Measurements from ENCODE around the gene TMEM163. TPM values are rescaled to one million over a fixed set of nuclear protein-coding genes. Genes with fewer than 3 reads are reported as not detected.

The TMEM163 gene
- total RNA-seq, 2 experiments from 2014 or later = not detected

DNA sequence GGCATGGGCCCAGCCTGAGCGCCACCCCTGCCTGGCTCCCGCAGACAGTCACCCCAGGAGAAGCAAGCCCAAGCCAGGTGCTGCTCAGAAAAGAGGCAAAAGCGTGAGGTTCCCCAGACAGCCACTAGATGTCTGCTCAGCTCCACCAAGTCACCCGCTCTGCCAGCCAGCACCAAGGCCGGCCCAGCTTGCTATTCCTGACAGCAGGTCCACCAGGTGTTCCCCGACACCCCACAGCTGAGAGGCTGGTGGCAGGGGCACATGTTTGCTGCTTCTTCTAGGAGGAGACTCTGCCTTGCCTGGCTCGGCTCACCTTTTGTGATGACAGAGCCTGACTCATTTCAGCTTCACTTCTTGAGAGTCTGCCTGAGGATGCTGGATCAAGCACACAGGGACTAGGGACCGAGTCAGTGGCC is 258.2 kb downstream of the TMEM163 start:
- DNase-seq = peak; percentile 22
- Mint-ChIP-seq H3K27ac (no peak overlapping the region), H3K9me3 (no peaks in the 10 kb centered on the region), H3K36me3 (no peaks in the 10 kb centered on the region), H3K27me3 (no peaks in the 10 kb centered on the region), H3K4me1 (no peaks in the 10 kb centered on the region), H3K4me3 (no peak overlapping the region)

DNA sequence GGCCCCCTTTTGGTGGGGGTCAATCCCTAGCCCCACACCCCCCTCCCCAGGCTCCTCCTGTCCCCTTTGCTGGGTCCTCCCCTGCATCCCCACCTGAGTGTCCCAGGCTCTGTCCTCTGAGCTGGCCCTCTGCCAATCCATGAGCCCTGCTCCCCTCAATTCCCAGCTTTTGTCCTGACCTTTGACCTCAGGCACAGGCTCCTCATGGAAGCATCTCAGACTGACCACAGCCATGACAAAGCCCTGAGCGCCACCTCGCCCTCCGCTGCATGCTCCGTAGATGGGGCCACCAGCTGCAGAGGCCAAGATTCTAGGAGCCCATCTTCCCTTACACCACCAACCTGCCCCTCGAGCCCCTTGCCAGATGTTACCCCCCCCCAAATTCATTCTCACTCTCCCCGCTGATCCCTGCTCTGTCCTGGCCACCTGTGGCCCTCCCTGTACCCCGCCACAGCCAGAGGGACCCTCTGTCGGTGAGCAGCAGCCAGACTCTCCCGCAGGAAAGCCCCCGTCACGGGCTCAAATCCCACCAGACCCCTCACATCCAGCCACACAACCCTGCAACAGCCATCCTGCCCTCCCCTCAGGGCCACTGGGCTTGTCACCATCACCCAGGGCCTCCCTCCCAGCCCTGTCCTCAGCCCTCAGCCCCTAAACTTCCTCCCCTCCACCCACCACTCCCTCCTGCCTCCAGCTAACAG is 258.9 kb downstream of the TMEM163 start:
- H3K4me3 Mint-ChIP-seq = no peak overlapping the region
- no peaks in the 10 kb centered on the region for H3K36me3 Mint-ChIP-seq
- no peaks in the 10 kb centered on the region for H3K4me1 Mint-ChIP-seq
- H3K9me3 Mint-ChIP-seq = no peaks in the 10 kb centered on the region
- H3K27me3 Mint-ChIP-seq = no peaks in the 10 kb centered on the region
- DNase-seq = no peak
- no peak overlapping the region for H3K27ac Mint-ChIP-seq

- no peaks in the 10 kb centered on the region for H3K9me3 Mint-ChIP-seq
- no peaks in the 10 kb centered on the region for H3K27me3 Mint-ChIP-seq
- H3K36me3 Mint-ChIP-seq = no peaks in the 10 kb centered on the region
- H3K27ac Mint-ChIP-seq = no peak overlapping the region
- H3K4me1 Mint-ChIP-seq = no peaks in the 10 kb centered on the region
- no peak for DNase-seq
- no peak overlapping the region for H3K4me3 Mint-ChIP-seq
Observed at GRCh38 chr2:134458950-134459349, 259.9 kb downstream of the TMEM163 start.

DNA sequence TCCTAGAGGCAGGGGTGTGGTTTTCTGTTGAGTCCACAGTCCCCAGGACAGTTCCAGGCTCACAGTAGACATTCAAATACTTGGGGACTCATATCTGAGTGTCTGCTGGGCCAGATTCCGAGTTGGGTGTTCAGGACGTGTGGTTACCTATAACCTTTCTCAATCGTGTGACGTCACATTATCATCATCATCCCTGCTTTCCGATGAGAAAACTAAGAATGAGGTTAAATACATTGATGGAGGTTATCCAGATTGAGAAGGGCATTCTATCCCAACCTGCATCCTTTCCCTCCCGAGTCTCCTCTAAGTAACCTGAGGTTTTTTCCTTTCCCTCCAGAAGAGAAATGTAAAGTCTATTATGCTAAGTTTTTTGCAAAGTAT is 260.3 kb downstream of the TMEM163 start:
- H3K36me3 Mint-ChIP-seq = no peaks in the 10 kb centered on the region
- H3K4me1 Mint-ChIP-seq = no peaks in the 10 kb centered on the region
- no peak overlapping the region for H3K4me3 Mint-ChIP-seq
- H3K27me3 Mint-ChIP-seq = no peaks in the 10 kb centered on the region
- no peaks in the 10 kb centered on the region for H3K9me3 Mint-ChIP-seq
- no peak for DNase-seq
- H3K27ac Mint-ChIP-seq = no peak overlapping the region

DNA sequence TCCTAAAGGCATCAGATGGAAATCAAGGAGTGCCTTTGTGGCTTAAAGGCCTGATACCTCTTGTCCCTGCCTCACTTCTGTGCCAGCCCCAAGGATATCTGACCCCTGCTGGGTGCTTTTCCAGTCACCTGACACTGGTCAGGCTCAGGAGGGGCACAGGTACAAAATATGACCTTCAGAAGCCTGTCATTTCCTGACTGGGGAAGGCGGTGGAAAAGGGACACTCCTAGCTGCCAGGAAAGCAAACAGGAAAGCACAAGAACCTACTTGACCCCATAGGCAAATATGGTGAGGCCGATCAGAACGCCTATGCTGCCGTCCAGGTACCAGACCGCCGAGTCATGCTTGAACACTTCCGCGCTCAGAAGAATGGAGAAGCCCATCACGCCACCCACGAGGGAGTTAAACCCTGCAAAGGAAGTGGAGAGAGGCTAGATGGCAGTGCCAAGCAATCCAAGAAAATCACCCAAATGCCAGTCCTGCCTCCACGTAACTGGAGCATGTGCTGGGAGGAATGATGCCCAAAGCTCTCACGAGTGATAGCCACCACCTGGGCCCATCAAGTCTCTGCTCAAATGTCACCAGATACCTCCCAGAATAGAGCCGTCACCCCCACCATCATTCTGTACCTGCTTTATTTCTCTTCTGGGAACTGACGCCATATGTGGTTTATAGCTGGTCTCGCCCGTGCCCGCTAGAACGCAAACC is 260.9 kb downstream of the TMEM163 start:
- no peak for DNase-seq
- H3K27ac Mint-ChIP-seq = no peak overlapping the region
- H3K36me3 Mint-ChIP-seq = no peaks in the 10 kb centered on the region
- no peak overlapping the region for H3K4me3 Mint-ChIP-seq
- no peaks in the 10 kb centered on the region for H3K9me3 Mint-ChIP-seq
- no peaks in the 10 kb centered on the region for H3K4me1 Mint-ChIP-seq
- H3K27me3 Mint-ChIP-seq = no peaks in the 10 kb centered on the region

GRCh38 chr2:134457353-134457752 is 261.4 kb downstream of the TMEM163 start:
- no peaks in the 10 kb centered on the region for H3K36me3 Mint-ChIP-seq
- no peak overlapping the region for H3K4me3 Mint-ChIP-seq
- no peaks in the 10 kb centered on the region for H3K27me3 Mint-ChIP-seq
- H3K9me3 Mint-ChIP-seq = no peaks in the 10 kb centered on the region
- no peak overlapping the region for H3K27ac Mint-ChIP-seq
- H3K4me1 Mint-ChIP-seq = no peaks in the 10 kb centered on the region
- no peak for DNase-seq

GRCh38 chr2:134455426-134455825 is 263.4 kb downstream of the TMEM163 start:
- Mint-ChIP-seq H3K4me1 (no peaks in the 10 kb centered on the region), H3K4me3 (no peak overlapping the region), H3K36me3 (no peaks in the 10 kb centered on the region), H3K27me3 (no peaks in the 10 kb centered on the region), H3K9me3 (no peaks in the 10 kb centered on the region), H3K27ac (no peak overlapping the region)
- DNase-seq = no peak

GRCh38 chr2:134454931-134455330 is 263.9 kb downstream of the TMEM163 start:
- Mint-ChIP-seq H3K4me3 (no peak overlapping the region), H3K27me3 (no peaks in the 10 kb centered on the region), H3K27ac (no peak overlapping the region), H3K4me1 (no peaks in the 10 kb centered on the region), H3K9me3 (no peaks in the 10 kb centered on the region), H3K36me3 (no peaks in the 10 kb centered on the region)
- no peak for DNase-seq

DNA sequence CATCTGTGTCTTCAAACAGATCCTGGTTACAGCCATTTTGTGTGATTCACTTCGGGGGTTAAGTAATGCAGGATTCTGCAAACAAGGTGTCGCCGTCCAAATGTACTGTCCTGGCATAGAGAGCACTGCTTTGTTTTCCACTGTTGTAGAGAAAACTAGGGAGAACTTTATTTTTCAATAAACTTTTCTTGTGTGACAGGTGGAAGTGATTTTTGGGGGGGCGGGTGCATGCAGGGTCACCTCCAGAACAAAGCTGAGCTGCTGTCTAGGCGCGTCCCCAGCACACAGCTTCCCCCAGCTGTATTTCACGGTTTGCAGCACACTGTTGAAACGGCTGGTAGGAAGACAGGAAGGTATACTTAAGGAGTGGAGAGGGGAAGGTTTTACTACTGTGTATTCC is 264.4 kb downstream of the TMEM163 start:
- Mint-ChIP-seq H3K9me3 (no peaks in the 10 kb centered on the region), H3K27ac (no peak overlapping the region), H3K36me3 (no peaks in the 10 kb centered on the region), H3K4me1 (no peaks in the 10 kb centered on the region), H3K4me3 (no peak overlapping the region), H3K27me3 (no peaks in the 10 kb centered on the region)
- DNase-seq = no peak

- Mint-ChIP-seq H3K36me3 (no peaks in the 10 kb centered on the region), H3K4me3 (no peak overlapping the region), H3K9me3 (no peaks in the 10 kb centered on the region), H3K27ac (no peak overlapping the region), H3K27me3 (no peaks in the 10 kb centered on the region), H3K4me1 (no peaks in the 10 kb centered on the region)
- no peak for DNase-seq
Observed at GRCh38 chr2:134453973-134454372, 264.8 kb downstream of the TMEM163 start.

GRCh38 chr2:134453476-134453875 is 265.3 kb downstream of the TMEM163 start:
- no peak overlapping the region for H3K27ac Mint-ChIP-seq
- no peak for DNase-seq
- H3K9me3 Mint-ChIP-seq = no peaks in the 10 kb centered on the region
- no peaks in the 10 kb centered on the region for H3K4me1 Mint-ChIP-seq
- no peak overlapping the region for H3K4me3 Mint-ChIP-seq
- H3K27me3 Mint-ChIP-seq = no peaks in the 10 kb centered on the region
- no peaks in the 10 kb centered on the region for H3K36me3 Mint-ChIP-seq

- H3K36me3 Mint-ChIP-seq = no peaks in the 10 kb centered on the region
- H3K27me3 Mint-ChIP-seq = no peaks in the 10 kb centered on the region
- no peaks in the 10 kb centered on the region for H3K9me3 Mint-ChIP-seq
- H3K27ac Mint-ChIP-seq = peak overlapping the region; percentile 1
- H3K4me3 Mint-ChIP-seq = no peak overlapping the region
- no peak for DNase-seq
- H3K4me1 Mint-ChIP-seq = no peaks in the 10 kb centered on the region
Observed at GRCh38 chr2:134452042-134452733, 266.6 kb downstream of the TMEM163 start.

DNA sequence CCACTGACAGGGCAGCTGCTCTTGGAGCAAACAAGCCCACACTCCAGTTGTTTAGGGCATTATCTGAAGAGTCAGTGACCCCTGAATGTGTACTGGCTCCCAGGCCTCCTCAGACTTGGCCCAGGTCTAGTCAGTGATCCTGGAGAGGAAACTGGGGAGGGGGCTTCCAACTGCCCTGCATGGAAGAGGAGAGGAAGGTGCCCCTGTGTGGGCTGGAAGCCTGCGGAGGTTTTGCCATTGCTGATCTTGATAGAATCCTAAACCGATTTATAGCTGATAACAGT is 267.5 kb downstream of the TMEM163 start:
- Mint-ChIP-seq H3K4me3 (no peak overlapping the region), H3K36me3 (no peaks in the 10 kb centered on the region), H3K27me3 (no peaks in the 10 kb centered on the region), H3K9me3 (no peaks in the 10 kb centered on the region), H3K4me1 (no peaks in the 10 kb centered on the region), H3K27ac (no peak overlapping the region)
- no peak for DNase-seq

DNA sequence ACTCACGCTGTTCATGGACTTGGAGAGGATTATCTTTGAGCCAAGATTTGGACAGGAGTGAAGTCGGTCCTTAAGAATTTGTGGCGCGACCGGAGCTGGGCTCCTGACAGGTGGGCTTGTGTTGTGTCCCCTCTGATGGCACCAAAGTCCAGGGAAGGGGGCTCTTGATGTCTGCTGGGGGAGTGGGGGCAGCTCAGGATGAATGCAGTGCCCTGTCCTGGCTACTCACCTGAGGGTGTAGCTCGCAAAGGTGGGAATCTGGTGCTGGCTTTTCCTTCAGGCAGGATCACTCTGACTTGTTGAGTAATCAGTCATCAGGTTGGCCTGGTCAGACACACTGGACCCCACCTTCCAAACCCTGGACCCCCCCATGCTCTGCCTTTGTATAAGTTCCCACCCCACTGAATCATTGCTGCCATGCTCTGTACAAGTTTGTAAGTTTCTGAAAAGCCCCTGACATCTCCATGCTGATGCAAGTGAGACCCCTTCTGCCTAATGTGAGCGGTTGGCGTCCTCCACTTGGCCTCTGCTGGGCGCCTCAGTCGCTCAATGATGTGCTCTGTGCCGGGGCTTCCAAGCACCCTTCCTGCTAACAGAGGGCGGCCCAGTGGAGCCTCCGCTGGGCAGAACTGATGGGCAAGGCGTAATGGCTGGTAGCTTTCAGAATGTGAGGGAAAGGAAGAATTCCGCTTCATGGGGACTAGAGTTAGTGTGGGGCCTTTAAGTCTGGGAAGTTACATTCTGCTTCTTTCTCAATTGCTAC is 268.9 kb downstream of the TMEM163 start:
- no peaks in the 10 kb centered on the region for H3K27me3 Mint-ChIP-seq
- no peak for DNase-seq
- no peaks in the 10 kb centered on the region for H3K36me3 Mint-ChIP-seq
- H3K9me3 Mint-ChIP-seq = no peaks in the 10 kb centered on the region
- H3K4me1 Mint-ChIP-seq = no peaks in the 10 kb centered on the region
- no peak overlapping the region for H3K27ac Mint-ChIP-seq
- no peak overlapping the region for H3K4me3 Mint-ChIP-seq

DNA sequence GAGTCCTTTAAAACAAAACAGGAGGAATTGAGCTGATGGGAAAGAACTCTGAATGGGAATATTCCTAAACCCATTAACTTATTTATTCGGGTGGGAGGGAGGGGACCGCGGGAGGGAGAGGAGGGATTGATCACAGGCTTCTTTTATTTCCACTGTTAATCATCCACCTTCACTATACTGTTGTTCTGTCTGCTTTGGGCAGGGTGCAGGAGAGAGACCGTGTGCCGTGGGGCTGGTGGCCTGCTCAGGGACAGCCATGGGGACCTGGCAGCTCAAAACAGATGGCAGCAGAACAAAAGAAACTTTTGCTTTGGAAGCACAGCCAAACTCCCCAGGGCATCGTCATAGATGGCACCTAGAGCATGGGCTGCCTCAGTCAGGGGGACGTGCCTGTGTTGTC is 269.6 kb downstream of the TMEM163 start:
- Mint-ChIP-seq H3K9me3 (no peaks in the 10 kb centered on the region), H3K4me3 (no peak overlapping the region), H3K36me3 (no peaks in the 10 kb centered on the region), H3K4me1 (no peaks in the 10 kb centered on the region), H3K27me3 (no peaks in the 10 kb centered on the region), H3K27ac (no peak overlapping the region)
- no peak for DNase-seq
